Erythroblast (primary cell): ENCODE measurements around the gene ZBTB7B.

Source experiments
- GATA1 ChIP-seq: IDR thresholded peaks from 2 replicates; pipeline ENCODE4 v1.6.1; 2011; ENCODE audit warnings: low read depth, mild to moderate bottlenecking, control low read depth, low read length, moderate library complexity
- POLR2A ChIP-seq: IDR thresholded peaks from 2 replicates; pipeline ENCODE4 v1.6.1; 2011; ENCODE audit warnings: mild to moderate bottlenecking, low read length

DNA sequence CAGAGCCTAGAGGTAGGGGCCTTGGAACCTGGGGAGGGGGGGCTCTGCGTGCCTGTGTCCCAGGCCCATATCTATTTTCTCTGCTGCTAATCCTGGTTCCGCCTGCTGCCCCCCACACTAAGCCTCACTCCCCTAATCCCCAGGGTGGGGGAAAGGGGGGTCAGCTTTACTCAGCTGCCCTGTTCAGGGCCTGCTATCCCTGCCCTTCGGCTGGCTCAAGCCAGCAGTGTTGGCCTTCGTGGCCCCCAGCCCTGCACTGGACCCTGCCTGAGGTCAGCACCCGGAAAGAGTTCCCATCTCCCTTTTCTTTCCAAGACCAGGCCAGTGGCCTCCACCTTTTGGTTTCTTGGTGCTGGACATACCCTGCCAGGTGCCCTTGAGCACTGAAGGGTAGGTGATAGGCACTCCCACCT lies 8.4 kb downstream of the ZBTB7B start:
- TF ChIP-seq POLR2A (no peak), GATA1 (no peak)
